Fibroblast of peridontal ligament (primary cell): ENCODE results near the gene SCFD2.
A peak's percentile ranks its signal among the peaks of the same experiment; 100 is the strongest.

ENCODE experiments used
- DNase-seq: peaks from one replicate; pipeline ENCODE4 v3.0.0-alpha.2; 2010; ENCODE audit errors: extremely low read depth

Gene SCFD2

GRCh38 chr4:52824603-52825459, 541.0 kb downstream of the SCFD2 start:
- DNase-seq, result peak; percentile 17

- no peak for DNase-seq
Observed at GRCh38 chr4:52824270-52824602, 541.6 kb downstream of the SCFD2 start.

DNA sequence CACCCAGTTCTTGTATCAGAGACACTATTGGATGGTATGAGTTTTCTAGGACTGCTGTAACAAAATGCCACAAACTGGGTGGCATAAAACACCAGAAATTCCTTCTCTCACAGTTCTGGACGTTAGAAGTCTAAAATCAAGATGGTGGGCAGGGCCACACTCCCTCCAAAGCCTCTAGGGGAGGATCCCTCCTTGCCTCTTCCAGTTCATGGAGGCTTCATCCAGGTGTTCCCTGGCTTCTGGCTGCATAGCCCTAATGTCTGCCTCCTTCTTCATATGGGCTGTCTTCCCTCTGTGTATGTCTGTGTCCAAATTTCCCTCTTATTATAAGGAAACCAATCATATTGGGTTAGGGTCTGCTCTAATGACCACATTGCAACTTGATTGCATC, 542.2 kb downstream of the SCFD2 start:
- no peak for DNase-seq
